Activated CD4-positive, alpha-beta T cell treated with anti-CD3 and anti-CD28 coated beads for 48 hours (primary cell): Measurements from ENCODE around the gene DEPDC5.
"Not testable (repeated sequence)": the region's sequence is repeated elsewhere in the genome, so short reads cannot be mapped to it uniquely, and the experiment has no call there.

ENCODE experiments used
- DNase-seq: peaks from one replicate; pipeline ENCODE4 v3.0.0-alpha.2; 2020

DEPDC5 gene

DNA sequence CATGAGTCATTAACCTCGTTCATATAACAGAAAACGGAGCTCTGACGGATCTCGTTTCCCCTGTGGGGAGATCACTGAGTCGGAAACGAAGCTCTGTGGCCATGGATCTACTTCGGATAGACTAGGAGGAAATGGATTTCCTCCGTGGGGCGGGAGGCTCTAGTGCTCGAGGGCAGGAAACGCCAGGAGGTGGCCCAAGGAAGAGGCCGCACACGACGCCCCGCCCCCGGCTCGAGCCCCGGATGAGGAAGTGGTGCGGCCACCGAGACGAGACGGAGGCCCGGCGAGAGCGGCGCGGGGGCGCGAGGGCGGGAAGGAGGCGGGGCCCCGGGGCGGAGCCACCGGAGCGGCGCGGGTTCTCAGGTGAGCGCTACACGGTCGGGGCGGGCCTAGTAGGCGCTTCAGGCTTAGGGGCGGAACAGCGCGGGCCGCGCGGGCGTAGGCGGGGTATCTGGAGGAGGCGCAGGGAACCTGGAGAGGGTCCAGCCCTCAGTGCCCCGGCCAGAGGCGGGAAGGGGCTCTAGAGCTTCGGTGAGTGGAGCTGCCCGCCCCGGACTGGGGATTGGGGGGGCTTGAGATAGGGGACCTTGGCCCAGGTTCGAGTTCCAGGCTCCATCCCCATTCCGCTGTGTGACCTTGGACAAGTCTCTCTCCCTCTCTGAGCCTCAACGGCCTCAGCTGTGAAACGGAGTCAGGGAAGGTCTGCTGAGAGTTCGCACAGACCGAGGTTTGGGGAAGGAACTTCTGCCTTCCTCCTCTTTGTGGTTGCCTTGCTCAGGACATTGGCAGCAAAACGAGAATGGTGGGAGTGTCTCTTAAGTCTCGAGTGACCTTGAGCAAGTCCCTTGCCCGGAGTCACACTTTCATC is at the start of gene DEPDC5:
Gene DEPDC5 (plus strand): TSS at position 386 of the 868 bp plus-strand sequence. CDS start 903 bp downstream, outside the sequence.
- peak; percentile 97 for DNase-seq

DNA sequence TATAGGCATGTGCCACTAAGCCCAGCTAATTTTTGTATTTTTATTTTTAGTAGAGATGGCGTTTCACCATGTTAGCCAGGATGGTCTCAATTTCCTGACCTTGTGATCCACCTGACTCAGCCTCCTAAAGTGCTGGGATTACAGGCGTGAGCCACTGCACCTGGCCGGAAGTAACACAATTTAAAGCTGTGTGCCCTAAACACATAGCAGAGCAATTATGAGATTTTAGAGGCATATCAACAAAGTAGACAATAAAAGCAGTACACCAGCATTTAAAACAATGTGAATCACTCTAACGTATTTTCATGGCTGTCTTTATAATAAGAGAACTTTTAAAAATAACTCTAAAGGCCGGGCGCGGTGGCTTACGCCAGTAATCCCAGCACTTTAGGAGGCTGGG is 46.3 kb upstream of the DEPDC5 start:
- no peak for DNase-seq

GRCh38 chr22:31711226-31711625 is 42.6 kb upstream of the DEPDC5 start:
- DNase-seq, result not testable (repeated sequence)

DNA sequence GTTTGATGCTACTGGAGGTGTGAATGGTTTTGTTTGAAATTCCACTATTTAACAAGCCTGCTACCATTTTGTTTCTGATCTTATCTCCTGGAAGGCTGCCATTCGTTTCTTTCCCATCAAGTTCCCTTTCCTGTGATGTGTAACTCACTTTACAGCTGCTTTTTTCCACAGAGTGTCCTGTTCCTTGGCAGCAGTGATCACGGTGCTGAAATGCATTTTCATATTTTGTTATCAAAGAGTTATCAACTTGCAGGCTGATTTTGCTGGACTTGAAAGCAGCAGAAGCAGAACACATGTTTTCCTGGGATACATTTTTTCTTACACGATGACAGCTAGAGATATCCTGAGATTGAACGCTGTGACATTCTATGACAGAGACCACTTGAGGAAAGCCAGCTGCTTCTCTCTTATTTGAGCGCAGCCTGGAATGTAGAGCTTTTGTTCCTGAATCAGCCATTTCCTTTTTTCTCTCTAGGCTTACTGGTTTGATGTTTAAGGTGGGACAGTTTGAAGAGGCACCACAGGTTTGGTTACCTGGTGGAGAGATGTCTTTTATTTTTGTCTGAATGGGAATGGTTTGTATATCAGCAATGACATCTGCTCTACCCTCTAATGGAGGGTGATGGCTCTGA is 38.6 kb upstream of the DEPDC5 start:
- DNase-seq, result no peak

DNA sequence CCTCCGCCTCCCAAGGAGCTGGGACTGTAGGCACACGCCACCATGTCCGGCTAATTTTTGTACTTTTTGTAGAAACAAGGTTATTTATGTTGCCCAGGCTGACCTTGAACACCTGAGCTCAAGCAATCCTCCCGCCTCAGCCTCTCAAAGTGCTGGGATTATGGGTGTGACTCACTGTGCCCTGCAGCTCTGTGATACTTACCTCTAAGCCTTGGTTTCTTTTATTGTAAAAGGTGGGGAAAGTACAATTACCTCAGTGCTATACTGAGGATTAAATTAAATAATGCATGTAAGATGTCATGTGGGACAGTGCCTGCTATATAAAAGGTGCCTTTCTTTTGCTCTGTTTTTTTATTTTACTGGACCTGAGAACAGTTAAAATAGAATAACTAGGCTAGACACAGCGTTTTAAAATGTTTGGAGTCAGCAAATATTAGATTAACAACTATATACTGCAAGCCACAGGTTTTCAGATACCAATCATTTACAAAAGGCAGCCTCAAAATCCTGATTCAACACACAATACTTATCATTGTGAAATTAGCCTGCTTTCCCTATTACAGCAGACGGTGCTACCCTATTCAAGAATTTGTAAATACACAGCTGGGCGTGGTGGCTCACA is 33.9 kb upstream of the DEPDC5 start:
- DNase-seq, result no peak

DNA sequence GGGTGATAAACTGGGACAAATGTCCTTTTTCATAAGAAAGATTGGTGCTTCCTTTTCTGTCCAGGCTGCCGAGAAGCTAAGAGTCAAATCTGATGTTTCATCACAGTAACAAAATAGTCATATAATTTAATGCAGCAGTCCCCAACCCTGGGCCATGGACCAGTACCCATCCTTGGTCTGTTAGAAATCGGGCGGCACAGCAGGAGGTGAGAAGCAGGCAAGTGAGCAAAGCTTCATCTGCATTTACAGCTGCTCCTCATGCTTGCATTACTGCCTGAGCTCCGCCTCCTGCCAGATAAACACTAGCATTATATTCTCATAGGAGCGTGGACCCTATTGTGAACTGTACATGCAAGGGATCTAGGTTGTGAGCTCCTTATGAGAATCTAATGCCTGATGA is 30.1 kb upstream of the DEPDC5 start:
- no peak for DNase-seq

- DNase-seq, result no peak
These were observed 27.1 kb upstream of the DEPDC5 start for GRCh38 chr22:31726692-31727091.

DNA sequence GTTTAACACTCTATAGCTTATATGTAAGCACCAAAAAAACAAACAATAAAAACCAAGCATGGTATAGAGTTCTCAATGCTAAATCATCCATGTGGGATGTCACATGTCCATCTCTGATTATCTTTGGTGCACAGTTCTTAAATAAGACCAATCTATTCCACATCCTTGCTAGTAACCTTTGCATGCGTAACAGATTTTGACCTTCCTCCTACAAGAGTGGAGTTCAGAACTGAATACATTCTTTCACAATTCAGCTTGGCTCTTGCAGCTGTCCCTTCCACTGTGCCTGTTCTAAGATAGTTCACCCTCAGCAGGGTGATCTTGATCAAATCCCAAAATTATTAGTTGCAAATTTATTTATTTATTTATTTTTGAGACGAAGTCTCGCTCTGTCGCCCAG is 25.0 kb upstream of the DEPDC5 start:
- DNase-seq, result no peak

DNA sequence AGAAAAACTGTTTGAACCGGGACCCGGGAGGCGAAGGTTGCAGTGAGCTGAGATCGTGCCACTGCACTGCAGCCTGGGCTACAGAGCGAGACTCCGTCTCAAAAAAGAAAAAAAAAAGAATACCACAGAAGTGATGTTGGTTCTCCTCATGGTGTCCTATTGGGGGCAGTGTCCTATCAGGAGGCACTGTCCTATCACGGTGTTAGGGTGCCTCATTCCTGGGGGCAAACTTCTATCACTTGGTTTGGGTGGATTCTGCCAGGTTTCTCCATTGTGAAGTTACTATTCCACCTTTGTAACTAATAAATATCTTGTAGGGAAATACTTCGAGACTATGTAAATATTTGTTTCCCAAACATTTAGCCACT is 23.5 kb upstream of the DEPDC5 start:
- DNase-seq, result no peak

- DNase-seq, result no peak
These were observed 21.6 kb upstream of the DEPDC5 start for GRCh38 chr22:31732089-31732829.

DNA sequence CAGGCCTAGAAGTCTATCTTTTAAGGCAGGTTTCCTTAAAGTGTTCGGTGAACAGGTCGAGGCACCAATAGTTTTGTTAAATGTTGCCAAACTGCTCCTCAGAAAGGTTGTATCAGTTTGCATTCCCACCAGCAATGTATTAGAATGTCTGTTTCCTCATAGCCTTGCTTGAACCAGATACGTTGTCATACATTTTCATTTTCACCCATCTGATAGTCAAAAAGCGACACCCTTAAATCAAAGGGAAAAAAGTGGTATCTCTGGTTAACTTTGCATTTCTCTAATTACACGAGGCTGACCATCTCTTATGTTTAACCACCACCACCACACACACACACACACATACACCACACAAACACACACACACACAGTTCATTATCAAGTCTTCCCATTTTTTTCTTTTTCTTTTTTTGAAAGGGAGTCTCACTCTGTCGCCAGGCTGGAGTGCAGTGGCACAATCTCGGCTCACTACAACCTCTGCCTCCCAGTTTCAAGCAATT is 20.2 kb upstream of the DEPDC5 start:
- no peak for DNase-seq

GRCh38 chr22:31734512-31734911 is 19.3 kb upstream of the DEPDC5 start:
- DNase-seq, result no peak

GRCh38 chr22:31736458-31736857 is 17.4 kb upstream of the DEPDC5 start:
- no peak for DNase-seq

GRCh38 chr22:31737932-31738331 is 15.9 kb upstream of the DEPDC5 start:
- DNase-seq, result no peak

DNA sequence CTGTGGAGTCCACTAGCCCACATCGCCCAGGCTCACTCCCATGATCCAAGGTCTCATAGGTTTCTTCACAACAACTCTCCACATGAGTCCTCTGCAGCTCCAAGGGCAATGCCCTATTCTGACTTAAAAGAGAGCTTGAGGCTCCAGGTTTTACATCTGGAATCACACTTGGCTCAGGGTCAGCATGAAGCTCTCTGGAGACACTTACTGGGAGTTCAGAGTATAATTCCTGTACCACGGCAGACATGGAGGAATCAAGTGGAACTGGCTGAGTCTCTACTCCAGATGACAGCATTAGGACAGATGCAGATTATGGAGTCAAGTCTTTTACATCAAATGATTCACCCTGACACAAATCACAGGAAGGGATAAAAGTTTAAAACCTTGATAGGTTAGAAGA is 15.3 kb upstream of the DEPDC5 start:
- no peak for DNase-seq

DNA sequence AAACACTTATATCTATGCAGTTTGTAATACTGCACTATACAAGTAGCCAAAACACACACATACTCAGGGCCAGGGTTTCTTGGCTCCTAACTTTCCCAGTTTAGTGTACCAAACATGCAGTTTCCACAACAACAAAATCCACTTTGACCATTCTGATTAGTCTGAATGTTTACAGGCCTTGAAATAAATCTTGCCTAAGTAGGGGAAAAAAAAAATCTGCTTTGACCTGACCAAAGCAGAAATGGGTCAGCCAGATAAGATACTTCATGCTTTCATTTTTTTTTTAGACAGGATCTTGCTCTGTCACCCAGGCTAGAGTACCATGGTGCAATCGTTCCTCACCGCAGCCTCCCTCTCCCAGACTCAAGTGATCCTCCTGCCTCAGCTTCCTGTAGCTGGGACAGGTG is 14.0 kb upstream of the DEPDC5 start:
- no peak for DNase-seq

DNA sequence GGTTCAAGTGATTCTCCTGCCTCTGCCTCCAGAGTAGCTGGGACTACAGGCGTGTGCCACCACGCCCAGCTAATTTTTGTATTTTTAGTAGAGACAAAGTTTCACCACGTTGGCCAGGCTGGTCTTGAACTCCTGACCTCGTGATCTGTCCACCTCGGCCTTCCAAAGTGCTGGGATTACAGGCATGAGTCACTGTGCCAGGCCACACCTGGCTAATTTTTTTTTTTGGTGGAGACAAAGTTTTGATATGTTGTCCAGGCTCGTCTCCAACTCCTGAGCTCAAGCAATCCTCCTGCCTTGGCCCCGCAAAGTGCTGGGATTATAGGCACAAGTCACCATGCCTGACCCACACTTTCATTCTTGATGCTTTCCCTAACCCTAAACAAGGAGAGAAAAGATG is 13.5 kb upstream of the DEPDC5 start:
- DNase-seq, result not testable (repeated sequence)

- DNase-seq, result no peak
These were observed 11.7 kb upstream of the DEPDC5 start for GRCh38 chr22:31742115-31742514.

DNA sequence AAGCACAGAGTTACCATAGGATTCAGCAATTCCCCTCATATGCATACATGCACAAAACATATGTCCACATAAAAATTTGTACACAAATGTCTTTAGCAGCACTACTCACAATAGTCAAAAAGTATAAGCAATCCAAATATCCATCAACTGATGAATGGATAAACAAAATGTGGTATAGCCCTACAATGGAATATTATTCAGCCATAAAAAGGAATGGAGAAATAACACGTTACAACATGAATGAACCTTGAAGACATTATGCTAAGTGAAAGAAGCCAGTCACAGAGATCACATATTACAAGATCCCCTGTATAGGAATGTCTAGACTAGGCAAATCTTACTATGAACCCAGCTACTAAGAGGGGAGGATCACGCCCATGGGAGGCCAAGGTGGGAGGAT is 11.1 kb upstream of the DEPDC5 start:
- no peak for DNase-seq

GRCh38 chr22:31743871-31744270 is 9.9 kb upstream of the DEPDC5 start:
- DNase-seq, result no peak

GRCh38 chr22:31747441-31747840 is 6.4 kb upstream of the DEPDC5 start:
- DNase-seq, result no peak

- DNase-seq, result no peak
These were observed 5.3 kb upstream of the DEPDC5 start for GRCh38 chr22:31748490-31748889.
